ENCODE measurements around the gene C14orf180.

The C14orf180 gene

GRCh38 chr14:104550861-104551728 lies 28.5 kb upstream of the C14orf180 start:
- no peak for DNase-seq

GRCh38 chr14:104551851-104552737 lies 27.5 kb upstream of the C14orf180 start:
- no peak for DNase-seq

- no peak for DNase-seq
Observed at GRCh38 chr14:104552738-104553125, 26.8 kb upstream of the C14orf180 start.

GRCh38 chr14:104553166-104554087 lies 26.1 kb upstream of the C14orf180 start:
- no peak for DNase-seq

GRCh38 chr14:104554088-104554607 lies 25.4 kb upstream of the C14orf180 start:
- no peak for DNase-seq

GRCh38 chr14:104554608-104555429 lies 24.7 kb upstream of the C14orf180 start:
- no peak for DNase-seq

GRCh38 chr14:104555430-104556255 lies 23.9 kb upstream of the C14orf180 start:
- DNase-seq = no peak

- no peak for DNase-seq
Observed at GRCh38 chr14:104556256-104557021, 23.1 kb upstream of the C14orf180 start.

GRCh38 chr14:104557086-104557485 lies 22.5 kb upstream of the C14orf180 start:
- DNase-seq = no peak

GRCh38 chr14:104557766-104558165 lies 21.8 kb upstream of the C14orf180 start:
- no peak for DNase-seq

- DNase-seq = no peak
Observed at GRCh38 chr14:104558231-104559027, 21.1 kb upstream of the C14orf180 start.

GRCh38 chr14:104559028-104559803 lies 20.3 kb upstream of the C14orf180 start:
- DNase-seq = no peak

- no peak for DNase-seq
Observed at GRCh38 chr14:104559804-104560585, 19.6 kb upstream of the C14orf180 start.

GRCh38 chr14:104560586-104560945 lies 19.0 kb upstream of the C14orf180 start:
- no peak for DNase-seq

GRCh38 chr14:104561124-104561557 lies 18.4 kb upstream of the C14orf180 start:
- DNase-seq = no peak

GRCh38 chr14:104561632-104562495 lies 17.7 kb upstream of the C14orf180 start:
- DNase-seq = no peak

All from central memory CD4-positive, alpha-beta T cell (primary cell).